ENCODE data around the gene CAPN8.

Gene CAPN8

GRCh38 chr1:223662943-223663342 lies 2.6 kb downstream of the CAPN8 start:
- DNase-seq, result peak; percentile 21
- in situ Hi-C loops (cut with MboI; ENCODE audit: low pct_unique_long_range_greater_than_20kb, low sequenced_read_pairs), result no loop called here

- in situ Hi-C loops (cut with MboI; ENCODE audit: low pct_unique_long_range_greater_than_20kb, low sequenced_read_pairs), result no loop called here
- no peak for DNase-seq
Measured at GRCh38 chr1:223659711-223660110, 5.8 kb downstream of the CAPN8 start.

GRCh38 chr1:223657978-223658377 lies 7.5 kb downstream of the CAPN8 start:
- no peak for DNase-seq
- in situ Hi-C loops (cut with MboI; ENCODE audit: low pct_unique_long_range_greater_than_20kb, low sequenced_read_pairs), result no loop called here

GRCh38 chr1:223654083-223654482 lies 11.4 kb downstream of the CAPN8 start:
- in situ Hi-C loops (cut with MboI; ENCODE audit: low pct_unique_long_range_greater_than_20kb, low sequenced_read_pairs), result no loop called here
- DNase-seq, result no peak

GRCh38 chr1:223653431-223653830 lies 12.1 kb downstream of the CAPN8 start:
- in situ Hi-C loops (cut with MboI; ENCODE audit: low pct_unique_long_range_greater_than_20kb, low sequenced_read_pairs), result no loop called here

GRCh38 chr1:223653015-223653414 lies 12.5 kb downstream of the CAPN8 start:
- DNase-seq, result no peak
- in situ Hi-C loops (cut with MboI; ENCODE audit: low pct_unique_long_range_greater_than_20kb, low sequenced_read_pairs), result no loop called here

More at GRCh38 chr1:223653431-223653830, 12.1 kb downstream of the CAPN8 start:
- no peak for DNase-seq

- in situ Hi-C loops (cut with MboI; ENCODE audit: low pct_unique_long_range_greater_than_20kb, low sequenced_read_pairs), result no loop called here
- DNase-seq, result no peak
Measured at GRCh38 chr1:223652436-223652941, 13.0 kb downstream of the CAPN8 start.

- in situ Hi-C loops (cut with MboI; ENCODE audit: low pct_unique_long_range_greater_than_20kb, low sequenced_read_pairs), result no loop called here
- DNase-seq, result no peak
Measured at GRCh38 chr1:223651291-223651991, 14.1 kb downstream of the CAPN8 start.

- DNase-seq, result no peak
- in situ Hi-C loops (cut with MboI; ENCODE audit: low pct_unique_long_range_greater_than_20kb, low sequenced_read_pairs), result no loop called here
Measured at GRCh38 chr1:223650465-223650864, 15.0 kb downstream of the CAPN8 start.

GRCh38 chr1:223649222-223649621 lies 16.3 kb downstream of the CAPN8 start:
- DNase-seq, result no peak
- in situ Hi-C loops (cut with MboI; ENCODE audit: low pct_unique_long_range_greater_than_20kb, low sequenced_read_pairs), result no loop called here

GRCh38 chr1:223647249-223647648 lies 18.3 kb downstream of the CAPN8 start:
- in situ Hi-C loops (cut with MboI; ENCODE audit: low pct_unique_long_range_greater_than_20kb, low sequenced_read_pairs), result no loop called here
- no peak for DNase-seq

GRCh38 chr1:223645903-223646302 lies 19.6 kb downstream of the CAPN8 start:
- in situ Hi-C loops (cut with MboI; ENCODE audit: low pct_unique_long_range_greater_than_20kb, low sequenced_read_pairs), result no loop called here

GRCh38 chr1:223642237-223642636 lies 23.3 kb downstream of the CAPN8 start:
- no peak for DNase-seq
- in situ Hi-C loops (cut with MboI; ENCODE audit: low pct_unique_long_range_greater_than_20kb, low sequenced_read_pairs), result no loop called here

More at GRCh38 chr1:223645903-223646302, 19.6 kb downstream of the CAPN8 start:
- DNase-seq, result no peak

GRCh38 chr1:223641523-223642039 lies 23.9 kb downstream of the CAPN8 start:
- in situ Hi-C loops (cut with MboI; ENCODE audit: low pct_unique_long_range_greater_than_20kb, low sequenced_read_pairs), result no loop called here

GRCh38 chr1:223639331-223639749 lies 26.2 kb downstream of the CAPN8 start:
- in situ Hi-C loops (cut with MboI; ENCODE audit: low pct_unique_long_range_greater_than_20kb, low sequenced_read_pairs), result no loop called here
- peak; percentile 8 for DNase-seq

More at GRCh38 chr1:223641523-223642039, 23.9 kb downstream of the CAPN8 start:
- no peak for DNase-seq

GRCh38 chr1:223635236-223635635 lies 30.3 kb downstream of the CAPN8 start:
- DNase-seq, result no peak
- in situ Hi-C loops (cut with MboI; ENCODE audit: low pct_unique_long_range_greater_than_20kb, low sequenced_read_pairs), result no loop called here

- in situ Hi-C loops (cut with MboI; ENCODE audit: low pct_unique_long_range_greater_than_20kb, low sequenced_read_pairs), result no loop called here
- no peak for DNase-seq
Measured at GRCh38 chr1:223634423-223634822, 31.1 kb downstream of the CAPN8 start.

GRCh38 chr1:223631956-223632355 lies 33.5 kb downstream of the CAPN8 start:
- in situ Hi-C loops (cut with MboI; ENCODE audit: low pct_unique_long_range_greater_than_20kb, low sequenced_read_pairs), result no loop called here
- no peak for DNase-seq

GRCh38 chr1:223631473-223631872 lies 34.0 kb downstream of the CAPN8 start:
- in situ Hi-C loops (cut with MboI; ENCODE audit: low pct_unique_long_range_greater_than_20kb, low sequenced_read_pairs), result no loop called here
- DNase-seq, result no peak

- in situ Hi-C loops (cut with MboI; ENCODE audit: low pct_unique_long_range_greater_than_20kb, low sequenced_read_pairs), result no loop called here
- no peak for DNase-seq
Measured at GRCh38 chr1:223629126-223629457, 36.4 kb downstream of the CAPN8 start.

Data from KBM-7 (cell line).